GM21381 (cell line): Measurements from ENCODE around the gene FZD7.

Experiments
- ATAC-seq: cut with Tn5 transposase; IDR thresholded peaks from one replicate; pipeline ENCODE4 v1.9.1; 2021; ENCODE audit warnings: mild to moderate bottlenecking, moderate library complexity; ENCODE audit not compliant: unreplicated experiment

Gene FZD7

GRCh38 chr2:202033317-202034248 lies at the start of gene FZD7:
TSS of gene FZD7 (plus strand) at chr2:202033855. CDS start at chr2:202034648, 793 bp downstream.
- peak; percentile 82 for ATAC-seq

GRCh38 chr2:201984333-201984732 lies 49.3 kb upstream of the FZD7 start:
- ATAC-seq, result no peak

GRCh38 chr2:201984800-201985525 lies 48.7 kb upstream of the FZD7 start:
- no peak for ATAC-seq

- ATAC-seq, result no peak
These were observed 47.8 kb upstream of the FZD7 start for GRCh38 chr2:201985728-201986462.

- no peak for ATAC-seq
These were observed 47.3 kb upstream of the FZD7 start for GRCh38 chr2:201986463-201986735.

GRCh38 chr2:201987426-201987825 lies 46.2 kb upstream of the FZD7 start:
- no peak for ATAC-seq

GRCh38 chr2:201990069-201990468 lies 43.6 kb upstream of the FZD7 start:
- no peak for ATAC-seq

- ATAC-seq, result no peak
These were observed 40.7 kb upstream of the FZD7 start for GRCh38 chr2:201992960-201993359.

- ATAC-seq, result no peak
These were observed 38.5 kb upstream of the FZD7 start for GRCh38 chr2:201994973-201995638.

- ATAC-seq, result no peak
These were observed 37.6 kb upstream of the FZD7 start for GRCh38 chr2:201996006-201996405.

GRCh38 chr2:201996679-201997314 lies 36.9 kb upstream of the FZD7 start:
- ATAC-seq, result no peak

GRCh38 chr2:201999279-201999678 lies 34.4 kb upstream of the FZD7 start:
- no peak for ATAC-seq

GRCh38 chr2:202001826-202002225 lies 31.8 kb upstream of the FZD7 start:
- no peak for ATAC-seq

GRCh38 chr2:202002381-202002780 lies 31.3 kb upstream of the FZD7 start:
- no peak for ATAC-seq

- ATAC-seq, result no peak
These were observed 28.3 kb upstream of the FZD7 start for GRCh38 chr2:202005272-202005887.

GRCh38 chr2:202006301-202006700 lies 27.4 kb upstream of the FZD7 start:
- ATAC-seq, result no peak

- ATAC-seq, result no peak
These were observed 26.4 kb upstream of the FZD7 start for GRCh38 chr2:202007015-202007982.

- no peak for ATAC-seq
These were observed 25.7 kb upstream of the FZD7 start for GRCh38 chr2:202007983-202008354.

GRCh38 chr2:202009019-202009481 lies 24.6 kb upstream of the FZD7 start:
- no peak for ATAC-seq
